Measurements from ENCODE around the gene RPAP3. TPM values are rescaled to one million over a fixed set of nuclear protein-coding genes. Genes with fewer than 3 reads are reported as not detected.

The RPAP3 gene
- total RNA-seq, 1 experiment from 2014 or later = 47.2 TPM

GRCh38 chr12:47721431-47721973 is 15.7 kb upstream of the RPAP3 start:
- H4K20me1 ChIP-seq (ENCODE audit: insufficient read depth, low read depth, low read length) = no peaks in the 10 kb centered on the region
- no peaks in the 10 kb centered on the region for H3K9me2 ChIP-seq (replicated peaks; ENCODE audit: insufficient read depth, low read length)
- H3K27me3 ChIP-seq (ENCODE audit: low read length) = no peaks in the 10 kb centered on the region
- H3K79me2 ChIP-seq (ENCODE audit: low read length) = no peaks in the 10 kb centered on the region
- no peak overlapping the region for H3K4me3 ChIP-seq (ENCODE audit: low read length)
- no peak overlapping the region for H2AFZ ChIP-seq (ENCODE audit: low read length)
- no peak overlapping the region; the same call in 1 of the 2 replicates for H3K27ac ChIP-seq (ENCODE audit: low read length)
- H3K9ac ChIP-seq (ENCODE audit: low read length) = no peak overlapping the region
- no peaks in the 10 kb centered on the region for H3K36me3 ChIP-seq (ENCODE audit: insufficient read depth, low read length)
- DNase-seq = no peak
- H3K4me2 ChIP-seq (ENCODE audit: low read depth, low read length, poor library complexity, severe bottlenecking) = no peak overlapping the region
- H3K9me3 ChIP-seq (ENCODE audit: low read length) = no peaks in the 10 kb centered on the region
- peaks cover 71% of the 10 kb centered on the region for H3K4me1 ChIP-seq (ENCODE audit: low read length)

GRCh38 chr12:47718531-47718930 is 12.7 kb upstream of the RPAP3 start:
- Histone ChIP-seq H3K4me3 (ENCODE audit: low read length) (no peak overlapping the region), H3K27me3 (ENCODE audit: low read length) (no peaks in the 10 kb centered on the region), H3K36me3 (ENCODE audit: insufficient read depth, low read length) (no peaks in the 10 kb centered on the region), H3K4me1 (ENCODE audit: low read length) (peaks cover 57% of the 10 kb centered on the region), H3K9me3 (ENCODE audit: low read length) (no peaks in the 10 kb centered on the region), H3K27ac (ENCODE audit: low read length) (peak overlapping the region; percentile 77), H3K79me2 (ENCODE audit: low read length) (no peaks in the 10 kb centered on the region), H3K9ac (ENCODE audit: low read length) (peak overlapping the region; percentile 61; the same call in 1 of the 2 replicates), H2AFZ (ENCODE audit: low read length) (no peak overlapping the region), H3K4me2 (ENCODE audit: low read depth, low read length, poor library complexity, severe bottlenecking) (peak overlapping the region; percentile 55), H4K20me1 (ENCODE audit: insufficient read depth, low read depth, low read length) (no peaks in the 10 kb centered on the region), H3K9me2 (replicated peaks; ENCODE audit: insufficient read depth, low read length) (no peaks in the 10 kb centered on the region)
- DNase-seq = no peak

GRCh38 chr12:47717443-47718193 is 11.8 kb upstream of the RPAP3 start:
- peak overlapping the region; percentile 77 for H3K27ac ChIP-seq (ENCODE audit: low read length)
- peak overlapping the region; percentile 61 for H3K9ac ChIP-seq (ENCODE audit: low read length)
- H3K4me2 ChIP-seq (ENCODE audit: low read depth, low read length, poor library complexity, severe bottlenecking) = peak overlapping the region; percentile 55
- DNase-seq = peak; percentile 94
- H2AFZ ChIP-seq (ENCODE audit: low read length) = 0 out of 2 replicates have a peak overlapping the region, but pooled peaks have one; percentile 34
- no peaks in the 10 kb centered on the region for H3K79me2 ChIP-seq (ENCODE audit: low read length)
- no peaks in the 10 kb centered on the region for H3K9me3 ChIP-seq (ENCODE audit: low read length)
- no peaks in the 10 kb centered on the region for H3K9me2 ChIP-seq (replicated peaks; ENCODE audit: insufficient read depth, low read length)
- peaks cover 48% of the 10 kb centered on the region for H3K4me1 ChIP-seq (ENCODE audit: low read length)
- H3K36me3 ChIP-seq (ENCODE audit: insufficient read depth, low read length) = no peaks in the 10 kb centered on the region
- H3K27me3 ChIP-seq (ENCODE audit: low read length) = no peaks in the 10 kb centered on the region
- H4K20me1 ChIP-seq (ENCODE audit: insufficient read depth, low read depth, low read length) = no peaks in the 10 kb centered on the region
- H3K4me3 ChIP-seq (ENCODE audit: low read length) = no peak overlapping the region

GRCh38 chr12:47717046-47717442 is 11.2 kb upstream of the RPAP3 start:
- peak overlapping the region; percentile 50 for H3K9ac ChIP-seq (ENCODE audit: low read length)
- H2AFZ ChIP-seq (ENCODE audit: low read length) = 0 out of 2 replicates have a peak overlapping the region, but pooled peaks have one; percentile 34
- no peaks in the 10 kb centered on the region for H3K36me3 ChIP-seq (ENCODE audit: insufficient read depth, low read length)
- DNase-seq = no peak
- no peaks in the 10 kb centered on the region for H3K27me3 ChIP-seq (ENCODE audit: low read length)
- H3K4me1 ChIP-seq (ENCODE audit: low read length) = peaks cover 46% of the 10 kb centered on the region
- no peaks in the 10 kb centered on the region for H4K20me1 ChIP-seq (ENCODE audit: insufficient read depth, low read depth, low read length)
- peak overlapping the region; percentile 23; the same call in 1 of the 2 replicates for H3K27ac ChIP-seq (ENCODE audit: low read length)
- no peak overlapping the region for H3K4me3 ChIP-seq (ENCODE audit: low read length)
- H3K9me2 ChIP-seq (replicated peaks; ENCODE audit: insufficient read depth, low read length) = no peaks in the 10 kb centered on the region
- no peaks in the 10 kb centered on the region for H3K79me2 ChIP-seq (ENCODE audit: low read length)
- peak overlapping the region; percentile 34 for H3K4me2 ChIP-seq (ENCODE audit: low read depth, low read length, poor library complexity, severe bottlenecking)
- H3K9me3 ChIP-seq (ENCODE audit: low read length) = no peaks in the 10 kb centered on the region

- 0 out of 2 replicates have a peak, but pooled peaks cover under 1% of the 10 kb centered on the region for H3K79me2 ChIP-seq (ENCODE audit: low read length)
- H3K27ac ChIP-seq (ENCODE audit: low read length) = no peak overlapping the region
- H4K20me1 ChIP-seq (ENCODE audit: insufficient read depth, low read depth, low read length) = no peaks in the 10 kb centered on the region
- no peak overlapping the region for H3K9ac ChIP-seq (ENCODE audit: low read length)
- no peak for DNase-seq
- no peaks in the 10 kb centered on the region for H3K9me3 ChIP-seq (ENCODE audit: low read length)
- H3K4me2 ChIP-seq (ENCODE audit: low read depth, low read length, poor library complexity, severe bottlenecking) = no peak overlapping the region
- H2AFZ ChIP-seq (ENCODE audit: low read length) = no peak overlapping the region
- H3K4me1 ChIP-seq (ENCODE audit: low read length) = peaks cover 44% of the 10 kb centered on the region
- H3K36me3 ChIP-seq (ENCODE audit: insufficient read depth, low read length) = no peaks in the 10 kb centered on the region
- H3K4me3 ChIP-seq (ENCODE audit: low read length) = no peak overlapping the region
- H3K27me3 ChIP-seq (ENCODE audit: low read length) = no peaks in the 10 kb centered on the region
- no peaks in the 10 kb centered on the region for H3K9me2 ChIP-seq (replicated peaks; ENCODE audit: insufficient read depth, low read length)
Measured at GRCh38 chr12:47715877-47716548, 10.2 kb upstream of the RPAP3 start.

GRCh38 chr12:47715393-47715876 is 9.6 kb upstream of the RPAP3 start:
- Histone ChIP-seq H3K4me1 (ENCODE audit: low read length) (peaks cover 50% of the 10 kb centered on the region), H3K27ac (ENCODE audit: low read length) (no peak overlapping the region), H3K4me3 (ENCODE audit: low read length) (no peak overlapping the region), H3K79me2 (ENCODE audit: low read length) (0 out of 2 replicates have a peak, but pooled peaks cover 7% of the 10 kb centered on the region), H3K9me2 (replicated peaks; ENCODE audit: insufficient read depth, low read length) (no peaks in the 10 kb centered on the region), H2AFZ (ENCODE audit: low read length) (no peak overlapping the region), H3K4me2 (ENCODE audit: low read depth, low read length, poor library complexity, severe bottlenecking) (no peak overlapping the region), H3K9ac (ENCODE audit: low read length) (no peak overlapping the region), H3K36me3 (ENCODE audit: insufficient read depth, low read length) (no peaks in the 10 kb centered on the region), H4K20me1 (ENCODE audit: insufficient read depth, low read depth, low read length) (no peaks in the 10 kb centered on the region), H3K27me3 (ENCODE audit: low read length) (no peaks in the 10 kb centered on the region), H3K9me3 (ENCODE audit: low read length) (no peaks in the 10 kb centered on the region)
- DNase-seq = peak; percentile 95

- Histone ChIP-seq H3K79me2 (ENCODE audit: low read length) (0 out of 2 replicates have a peak, but pooled peaks cover 7% of the 10 kb centered on the region), H2AFZ (ENCODE audit: low read length) (no peak overlapping the region), H3K36me3 (ENCODE audit: insufficient read depth, low read length) (no peaks in the 10 kb centered on the region), H4K20me1 (ENCODE audit: insufficient read depth, low read depth, low read length) (no peaks in the 10 kb centered on the region), H3K9me2 (replicated peaks; ENCODE audit: insufficient read depth, low read length) (no peaks in the 10 kb centered on the region), H3K4me3 (ENCODE audit: low read length) (no peak overlapping the region), H3K27me3 (ENCODE audit: low read length) (no peaks in the 10 kb centered on the region), H3K9me3 (ENCODE audit: low read length) (no peaks in the 10 kb centered on the region), H3K27ac (ENCODE audit: low read length) (no peak overlapping the region), H3K4me1 (ENCODE audit: low read length) (peaks cover 55% of the 10 kb centered on the region), H3K9ac (ENCODE audit: low read length) (no peak overlapping the region), H3K4me2 (ENCODE audit: low read depth, low read length, poor library complexity, severe bottlenecking) (no peak overlapping the region)
- no peak for DNase-seq
Measured at GRCh38 chr12:47714826-47715386, 9.1 kb upstream of the RPAP3 start.

GRCh38 chr12:47712171-47712570 is 6.3 kb upstream of the RPAP3 start:
- no peaks in the 10 kb centered on the region for H3K9me2 ChIP-seq (replicated peaks; ENCODE audit: insufficient read depth, low read length)
- H4K20me1 ChIP-seq (ENCODE audit: insufficient read depth, low read depth, low read length) = no peaks in the 10 kb centered on the region
- no peak overlapping the region for H2AFZ ChIP-seq (ENCODE audit: low read length)
- peaks cover 23% of the 10 kb centered on the region for H3K79me2 ChIP-seq (ENCODE audit: low read length)
- no peaks in the 10 kb centered on the region for H3K9me3 ChIP-seq (ENCODE audit: low read length)
- no peak overlapping the region for H3K4me2 ChIP-seq (ENCODE audit: low read depth, low read length, poor library complexity, severe bottlenecking)
- no peaks in the 10 kb centered on the region for H3K36me3 ChIP-seq (ENCODE audit: insufficient read depth, low read length)
- H3K4me1 ChIP-seq (ENCODE audit: low read length) = peaks cover 67% of the 10 kb centered on the region
- H3K9ac ChIP-seq (ENCODE audit: low read length) = no peak overlapping the region
- H3K27me3 ChIP-seq (ENCODE audit: low read length) = no peaks in the 10 kb centered on the region
- DNase-seq = no peak
- no peak overlapping the region for H3K4me3 ChIP-seq (ENCODE audit: low read length)
- no peak overlapping the region for H3K27ac ChIP-seq (ENCODE audit: low read length)

Data from Karpas-422 (cell line).